SJSA1 (cell line): ENCODE data around the gene PPL. TPM values are rescaled to one million over a fixed set of nuclear protein-coding genes. Genes with fewer than 3 reads are reported as not detected.
"Not testable (repeated sequence)": the region's sequence is repeated elsewhere in the genome, so short reads cannot be mapped to it uniquely, and the experiment has no call there.

Source experiments
- DNase-seq, 2 experiments: peaks; one replicate each; pipeline ENCODE4 v3.0.0-alpha.2; 2015 to 2020; ENCODE audit warnings: low spot score in 2 of 2, low read depth in 1 of 2
- H3K27ac ChIP-seq: fragments of 250-450 bp; sonication (Bioruptor Pico); 2 replicates; pipeline ENCODE4 v1.5.1; 2020; ENCODE audit warnings: mild to moderate bottlenecking, moderate library complexity
- H3K27me3 ChIP-seq: fragments of 250-450 bp; sonication (Bioruptor Pico); replicated peaks from 2 replicates; pipeline ENCODE4 v1.5.1; 2020; ENCODE audit warnings: mild to moderate bottlenecking, moderate library complexity
- H3K36me3 ChIP-seq: fragments of 250-450 bp; sonication (Bioruptor Pico); 2 replicates; pipeline ENCODE4 v1.5.1; 2020; ENCODE audit warnings: mild to moderate bottlenecking
- H3K4me1 ChIP-seq: fragments of 250-450 bp; sonication (Bioruptor Pico); replicated peaks from 2 replicates; pipeline ENCODE4 v1.6.1; 2021; ENCODE audit warnings: mild to moderate bottlenecking
- H3K4me3 ChIP-seq: fragments of 250-450 bp; sonication (Bioruptor Pico); 2 replicates; pipeline ENCODE4 v1.5.1; 2020; ENCODE audit warnings: mild to moderate bottlenecking
- H3K9me3 ChIP-seq: fragments of 250-450 bp; sonication (Bioruptor Pico); replicated peaks from 2 replicates; pipeline ENCODE4 v1.5.1; 2020; ENCODE audit warnings: mild to moderate bottlenecking
- total RNA-seq: library from RNA; depleted of rRNA; stranded (reverse); fragments of >200 nt; shearing (Covaris generic); gene quantifications from 2 replicates; pipeline ENCODE4 v1.2.3, GENCODE V29; 2014

PPL gene
- total RNA-seq, 1 experiment from 2014 or later, result 0.11 TPM

DNA sequence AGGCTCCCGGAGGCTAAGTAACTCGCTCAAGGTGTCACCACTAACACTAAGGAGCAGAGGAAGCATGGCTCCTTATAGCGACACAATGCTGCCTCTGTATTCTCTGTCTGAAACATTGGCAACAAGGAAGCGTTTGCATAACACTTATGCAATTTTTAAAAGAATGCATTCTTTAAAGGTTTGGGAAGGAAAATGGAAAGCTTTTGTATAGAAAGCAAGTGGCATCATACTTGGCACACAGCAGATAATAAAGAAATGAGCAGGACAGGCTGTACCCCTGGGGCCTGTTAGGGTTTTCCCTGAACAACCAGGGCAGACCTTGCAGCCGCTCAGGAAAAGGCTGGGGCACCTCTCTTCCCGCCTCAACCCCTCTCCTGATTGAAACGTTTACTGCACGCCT, 36.9 kb downstream of the PPL start:
- Histone ChIP-seq H3K4me1 (no peaks in the 10 kb centered on the region), H3K27ac (no peak overlapping the region), H3K4me3 (no peak overlapping the region), H3K9me3 (no peaks in the 10 kb centered on the region; the same call in 1 of the 2 replicates), H3K36me3 (no peaks in the 10 kb centered on the region), H3K27me3 (no peaks in the 10 kb centered on the region)
- no peak for DNase-seq

DNA sequence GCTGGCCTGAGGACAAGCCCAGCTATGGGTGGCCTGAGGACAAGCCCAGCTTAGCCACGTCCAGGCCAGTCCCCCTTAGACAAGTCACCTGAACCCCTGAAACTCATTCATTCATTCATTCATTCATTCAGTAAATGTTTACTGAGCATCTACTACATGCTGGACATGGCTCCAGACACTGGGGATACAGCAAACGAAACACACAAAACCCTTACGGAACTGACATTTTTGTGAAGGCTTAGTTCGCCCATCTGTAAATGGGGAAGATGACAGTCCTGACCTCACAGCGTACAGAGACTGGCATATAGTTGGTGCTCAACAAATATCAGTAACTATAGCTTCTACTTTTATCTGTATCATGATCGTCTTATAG, 37.5 kb downstream of the PPL start:
- Histone ChIP-seq H3K4me3 (no peak overlapping the region), H3K36me3 (no peaks in the 10 kb centered on the region), H3K4me1 (no peaks in the 10 kb centered on the region), H3K27me3 (no peaks in the 10 kb centered on the region), H3K27ac (no peak overlapping the region), H3K9me3 (no peaks in the 10 kb centered on the region; the same call in 1 of the 2 replicates)
- no peak for DNase-seq

DNA sequence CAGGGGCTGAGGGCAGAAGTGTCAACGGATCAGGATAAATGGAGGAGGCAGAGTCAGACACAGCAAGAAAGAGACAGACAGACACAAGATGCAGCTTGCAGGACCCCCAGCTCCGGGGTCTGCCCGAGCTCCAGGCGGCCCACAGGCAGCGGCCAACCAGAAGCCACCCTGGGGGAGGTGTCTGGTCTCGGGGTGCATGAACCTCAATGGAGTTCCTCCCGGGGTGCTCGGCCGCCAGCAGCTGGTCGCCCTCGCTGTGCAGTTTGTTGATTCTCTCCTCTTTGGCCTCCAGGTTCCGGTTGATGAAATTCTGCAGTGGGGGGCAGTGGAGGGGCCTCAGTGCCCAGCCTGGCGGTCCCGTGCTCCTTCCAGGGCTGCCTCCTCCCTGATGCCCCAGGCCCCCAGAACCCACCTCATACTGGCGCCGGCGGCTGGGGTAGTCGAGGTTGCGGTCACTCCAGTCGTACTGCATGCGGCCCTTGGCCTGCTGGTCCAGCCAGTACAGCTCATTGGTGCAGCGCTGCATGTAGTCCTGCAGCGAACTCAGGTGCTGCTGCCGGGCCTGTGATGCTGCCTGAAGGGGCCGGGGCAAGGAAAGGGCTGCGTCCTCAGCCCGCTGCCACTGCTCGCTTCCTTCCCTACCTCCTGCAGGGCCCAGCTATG, 38.0 kb downstream of the PPL start:
- no peak overlapping the region for H3K27ac ChIP-seq
- no peaks in the 10 kb centered on the region for H3K27me3 ChIP-seq
- no peak overlapping the region for H3K4me3 ChIP-seq
- no peaks in the 10 kb centered on the region for H3K36me3 ChIP-seq
- H3K9me3 ChIP-seq, result no peaks in the 10 kb centered on the region; the same call in 1 of the 2 replicates
- DNase-seq, result no peak
- no peaks in the 10 kb centered on the region for H3K4me1 ChIP-seq

DNA sequence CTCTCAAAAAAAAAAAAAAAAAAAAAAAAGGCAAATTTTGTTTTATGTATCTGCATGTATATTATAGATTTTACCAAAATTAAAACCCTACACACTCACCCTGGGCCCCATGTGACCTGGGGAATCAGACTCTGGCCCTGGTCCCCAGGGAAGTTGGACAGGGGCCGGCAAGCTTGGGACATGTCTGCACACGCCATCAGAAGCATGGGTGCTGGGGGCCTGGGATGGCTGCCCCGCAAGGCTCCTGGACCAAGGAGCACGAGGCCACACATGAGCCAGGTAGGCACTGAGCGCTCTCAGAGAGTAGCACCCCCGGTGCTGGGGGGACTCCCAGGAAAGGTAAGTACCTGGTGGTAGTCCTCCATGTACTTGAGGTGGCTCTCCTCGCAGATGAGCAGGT, 39.6 kb downstream of the PPL start:
- H3K27ac ChIP-seq, result no peak overlapping the region
- no peak for DNase-seq
- H3K4me3 ChIP-seq, result no peak overlapping the region
- H3K9me3 ChIP-seq, result no peaks in the 10 kb centered on the region; the same call in 1 of the 2 replicates
- H3K36me3 ChIP-seq, result no peaks in the 10 kb centered on the region
- no peaks in the 10 kb centered on the region for H3K4me1 ChIP-seq
- no peaks in the 10 kb centered on the region for H3K27me3 ChIP-seq

DNA sequence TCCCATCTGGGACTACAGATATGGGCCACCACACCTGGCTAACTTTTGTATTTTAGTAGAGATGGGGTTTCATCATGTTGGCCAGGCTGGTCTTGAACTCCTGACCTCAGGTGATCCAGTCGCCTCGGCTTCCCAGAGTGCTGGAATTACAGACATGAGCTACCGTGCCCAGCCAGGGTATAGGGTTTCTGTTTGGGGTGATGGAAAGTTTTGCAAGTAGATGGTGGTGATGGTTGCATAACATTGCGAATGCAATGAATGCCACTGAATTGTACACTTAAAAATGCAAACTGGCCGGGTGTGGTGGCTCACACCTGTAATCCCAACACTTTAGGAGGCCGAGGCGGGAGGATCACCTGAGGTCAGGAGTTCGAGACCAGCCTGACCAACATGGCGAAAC, 40.2 kb downstream of the PPL start:
- H3K9me3 ChIP-seq, H3K4me1 ChIP-seq, H3K27ac ChIP-seq: not testable (repeated sequence)

DNA sequence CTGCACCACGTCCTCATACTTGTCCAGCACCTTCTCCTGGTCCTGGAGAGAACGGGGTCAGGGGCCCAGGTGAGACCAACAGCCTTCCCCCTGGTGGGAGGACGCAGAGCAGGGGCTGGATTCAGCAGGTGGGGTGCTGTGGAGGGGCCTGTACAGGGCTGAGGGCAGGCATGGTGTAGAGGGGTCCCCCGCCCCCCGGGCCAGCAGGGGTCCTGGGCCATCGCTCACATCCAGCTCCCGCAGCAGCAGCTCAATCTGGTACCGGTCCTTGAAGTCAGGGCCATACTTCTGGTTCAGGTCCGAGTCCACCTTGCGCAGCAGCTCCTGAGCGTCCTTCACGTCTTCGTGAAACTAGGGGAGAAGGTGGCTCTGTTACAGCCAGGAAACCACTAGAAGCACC, 41.6 kb downstream of the PPL start:
- DNase-seq, result no peak
- H3K36me3 ChIP-seq, result no peaks in the 10 kb centered on the region
- no peak overlapping the region for H3K27ac ChIP-seq
- no peaks in the 10 kb centered on the region; the same call in 1 of the 2 replicates for H3K4me1 ChIP-seq
- no peaks in the 10 kb centered on the region for H3K27me3 ChIP-seq
- no peaks in the 10 kb centered on the region; the same call in 1 of the 2 replicates for H3K9me3 ChIP-seq
- H3K4me3 ChIP-seq, result no peak overlapping the region

More for the DNA sequence above, 40.2 kb downstream of the PPL start:
- not testable (repeated sequence) for H3K36me3 ChIP-seq, H3K27me3 ChIP-seq, H3K4me3 ChIP-seq, DNase-seq

DNA sequence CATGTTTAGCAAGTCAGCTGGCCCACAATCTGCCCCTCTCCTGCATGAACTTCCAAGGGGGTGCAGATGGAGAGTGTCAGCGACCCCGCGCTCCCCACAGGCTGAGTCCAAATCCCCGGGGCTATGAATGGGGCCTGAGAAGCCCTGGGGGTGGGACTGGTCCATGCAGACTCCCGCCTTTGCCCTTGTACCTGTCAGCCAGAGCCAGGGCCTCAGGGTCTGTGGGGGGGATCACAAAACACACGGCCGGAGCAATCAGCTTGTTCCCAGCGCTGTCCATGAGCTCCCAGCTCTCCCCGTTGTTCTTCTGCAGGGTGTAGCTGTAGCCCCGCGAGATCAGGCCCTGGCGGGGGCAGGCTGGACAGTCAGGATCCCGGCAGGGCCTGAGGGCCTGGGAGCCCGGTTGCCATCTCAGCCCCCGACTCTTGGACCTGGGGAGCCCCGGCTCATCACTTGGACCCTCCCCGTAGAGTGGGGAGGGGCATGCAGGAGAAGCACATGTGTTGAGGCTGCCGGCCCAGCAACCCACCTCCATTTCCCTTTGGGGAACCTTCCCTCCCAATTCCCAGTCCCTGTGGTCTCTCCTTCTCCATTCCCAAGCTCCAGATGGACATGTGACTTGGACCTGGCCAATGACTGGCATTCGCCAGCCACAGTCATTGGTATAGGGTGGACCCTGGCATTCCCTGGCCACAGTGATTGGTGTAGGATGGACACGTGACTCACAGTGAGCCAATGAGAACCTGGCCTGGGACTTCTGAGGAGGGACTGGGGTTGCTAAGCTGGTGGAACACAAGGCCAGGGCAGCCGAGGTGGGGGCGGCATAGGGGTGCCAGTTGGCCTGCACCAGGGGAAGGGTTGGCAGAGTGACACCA, 42.4 kb downstream of the PPL start:
- no peaks in the 10 kb centered on the region; the same call in 1 of the 2 replicates for H3K4me1 ChIP-seq
- no peaks in the 10 kb centered on the region; the same call in 1 of the 2 replicates for H3K9me3 ChIP-seq
- no peak overlapping the region for H3K27ac ChIP-seq
- no peaks in the 10 kb centered on the region for H3K27me3 ChIP-seq
- DNase-seq, result no peak
- H3K36me3 ChIP-seq, result no peaks in the 10 kb centered on the region
- no peak overlapping the region for H3K4me3 ChIP-seq

DNA sequence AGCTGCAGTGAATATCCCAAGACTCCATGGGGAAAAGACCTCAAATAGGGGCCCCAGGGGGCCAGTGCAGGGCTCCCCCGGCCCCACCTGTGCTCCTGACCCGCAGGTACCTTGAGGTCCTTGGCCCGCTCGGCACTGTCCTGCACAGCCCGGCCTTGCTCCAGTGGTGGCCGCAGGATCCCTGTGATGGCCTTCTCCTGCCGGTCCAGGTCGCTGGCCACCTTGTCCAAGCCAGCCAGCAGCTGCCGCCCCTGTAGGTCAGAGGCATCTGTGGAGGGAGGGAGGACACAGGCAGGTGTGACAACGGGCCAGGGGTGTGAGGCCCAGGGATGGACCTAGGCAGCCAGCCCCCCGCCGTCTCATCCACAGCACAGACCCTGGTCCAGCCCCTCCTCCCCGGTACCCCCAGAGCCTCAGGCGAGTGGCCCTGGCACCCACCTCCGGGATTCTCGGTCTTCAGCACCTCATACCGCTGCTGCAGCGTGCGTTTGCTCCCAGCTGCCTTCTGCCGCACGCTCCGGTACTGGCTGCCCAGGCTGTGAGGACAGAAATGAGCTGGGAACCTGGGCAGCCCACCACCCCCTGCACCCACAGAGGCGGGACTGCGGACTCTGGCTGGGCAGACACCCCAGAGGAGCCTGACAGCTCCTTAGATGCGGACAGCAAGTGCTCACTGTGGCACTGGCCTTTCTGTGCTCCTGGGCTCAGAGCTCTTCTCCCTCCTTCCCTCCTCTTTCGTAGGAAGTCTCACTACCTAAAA, 43.7 kb downstream of the PPL start:
- H3K36me3 ChIP-seq, result no peaks in the 10 kb centered on the region
- no peaks in the 10 kb centered on the region for H3K27me3 ChIP-seq
- DNase-seq, result no peak
- no peak overlapping the region for H3K4me3 ChIP-seq
- H3K4me1 ChIP-seq, result no peaks in the 10 kb centered on the region; the same call in 1 of the 2 replicates
- H3K9me3 ChIP-seq, result no peaks in the 10 kb centered on the region
- no peak overlapping the region for H3K27ac ChIP-seq

DNA sequence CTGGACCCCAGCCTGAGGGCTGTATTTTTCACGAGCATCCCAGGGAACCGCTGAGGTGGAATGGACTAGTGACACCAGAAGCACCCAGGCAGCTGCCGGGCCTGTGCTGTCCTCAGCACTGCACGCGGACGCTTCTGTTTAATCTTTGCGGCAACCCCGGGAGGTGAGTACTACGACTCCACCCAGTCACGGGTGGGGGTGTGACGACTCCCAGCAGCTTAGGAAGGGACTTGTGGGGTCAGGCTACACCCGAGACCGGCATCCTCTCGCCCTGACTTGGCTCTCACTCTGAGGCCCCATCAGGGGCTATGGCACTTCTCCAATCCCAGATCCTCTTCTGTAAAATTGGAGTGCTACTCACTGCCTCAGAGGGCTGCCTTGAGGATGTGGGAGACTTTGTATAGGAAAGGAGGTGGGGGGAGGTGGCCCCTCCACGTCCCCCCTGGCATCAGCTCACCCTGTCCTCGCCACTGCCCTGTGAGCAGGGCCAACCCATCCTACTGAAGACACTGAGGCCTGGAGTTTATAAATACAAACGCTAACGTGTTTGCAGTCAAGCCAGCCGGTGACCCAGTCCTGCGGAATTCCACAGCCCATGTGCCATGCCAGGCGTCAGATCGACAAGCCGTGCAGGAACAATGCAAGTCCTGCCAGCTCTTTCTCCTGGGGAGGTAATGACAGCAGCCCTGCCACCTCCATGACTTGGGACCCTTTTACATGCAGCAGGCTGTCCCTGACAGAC, 44.4 kb downstream of the PPL start:
- H3K4me3 ChIP-seq, result no peak overlapping the region
- no peaks in the 10 kb centered on the region for H3K9me3 ChIP-seq
- no peaks in the 10 kb centered on the region; the same call in 1 of the 2 replicates for H3K4me1 ChIP-seq
- H3K36me3 ChIP-seq, result peaks cover 5% of the 10 kb centered on the region
- DNase-seq, result no peak
- no peaks in the 10 kb centered on the region for H3K27me3 ChIP-seq
- H3K27ac ChIP-seq, result no peak overlapping the region

DNA sequence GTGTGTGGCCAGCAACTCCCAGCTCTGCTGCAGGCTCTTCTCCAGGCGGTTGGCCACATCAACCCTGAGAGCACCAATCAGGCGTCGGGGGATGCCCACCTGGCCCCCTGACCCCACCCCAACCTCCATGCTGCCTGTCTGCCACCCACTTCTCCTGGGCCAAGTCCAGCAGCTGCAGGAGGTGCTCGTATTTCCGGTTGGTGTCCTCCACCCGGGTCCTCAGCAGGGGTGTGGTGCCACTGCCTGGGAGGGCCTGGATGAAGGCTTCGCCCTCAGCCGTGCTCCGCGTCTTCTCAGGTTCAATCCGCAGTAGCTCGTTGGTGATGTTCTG, 45.1 kb downstream of the PPL start:
- no peak overlapping the region for H3K4me3 ChIP-seq
- no peaks in the 10 kb centered on the region for H3K27me3 ChIP-seq
- no peak for DNase-seq
- no peak overlapping the region for H3K27ac ChIP-seq
- no peaks in the 10 kb centered on the region for H3K9me3 ChIP-seq
- H3K4me1 ChIP-seq, result no peaks in the 10 kb centered on the region; the same call in 1 of the 2 replicates
- peaks cover 12% of the 10 kb centered on the region for H3K36me3 ChIP-seq

DNA sequence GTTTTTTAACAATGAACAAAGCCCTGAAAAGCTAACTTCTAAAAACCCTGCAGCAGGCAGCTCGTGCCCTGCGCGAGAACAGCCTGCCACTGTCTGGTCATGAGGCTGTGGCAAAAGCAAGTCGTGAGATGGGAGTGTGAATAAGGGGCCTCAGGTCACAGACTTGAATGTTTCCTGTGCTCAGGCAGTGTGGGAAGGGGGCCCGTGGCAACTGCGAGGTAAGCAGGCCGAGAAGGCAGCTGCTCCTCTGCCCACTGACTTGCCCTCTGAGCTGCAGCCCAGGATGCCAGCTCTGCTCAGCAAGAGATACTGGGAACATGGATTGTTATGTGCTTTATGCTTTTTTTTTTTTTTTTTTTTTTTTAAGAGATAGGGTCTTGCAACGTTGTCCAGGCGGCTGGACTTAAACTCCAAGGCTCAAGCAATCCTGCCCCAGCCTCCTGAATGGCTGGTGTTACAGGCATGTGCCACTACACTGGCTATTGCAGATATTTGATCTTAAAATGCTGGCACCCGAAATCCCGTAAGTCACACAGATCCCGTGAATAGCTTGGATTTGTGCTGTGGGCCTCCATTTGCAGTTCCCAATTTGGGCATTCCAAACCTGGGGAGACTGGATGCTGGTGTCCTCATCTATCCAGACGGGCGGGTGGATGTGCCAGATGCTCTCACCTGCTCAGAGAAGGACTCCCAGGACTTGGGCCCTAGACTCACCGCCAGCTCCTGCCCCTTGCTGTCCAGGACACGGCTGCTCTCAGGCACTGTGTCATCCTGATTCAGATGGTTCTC, 45.7 kb downstream of the PPL start:
- Histone ChIP-seq H3K4me1 (no peaks in the 10 kb centered on the region; the same call in 1 of the 2 replicates), H3K9me3 (no peaks in the 10 kb centered on the region), H3K27me3 (no peaks in the 10 kb centered on the region), H3K36me3 (peaks cover 17% of the 10 kb centered on the region), H3K27ac (no peak overlapping the region), H3K4me3 (no peak overlapping the region)
- no peak for DNase-seq

DNA sequence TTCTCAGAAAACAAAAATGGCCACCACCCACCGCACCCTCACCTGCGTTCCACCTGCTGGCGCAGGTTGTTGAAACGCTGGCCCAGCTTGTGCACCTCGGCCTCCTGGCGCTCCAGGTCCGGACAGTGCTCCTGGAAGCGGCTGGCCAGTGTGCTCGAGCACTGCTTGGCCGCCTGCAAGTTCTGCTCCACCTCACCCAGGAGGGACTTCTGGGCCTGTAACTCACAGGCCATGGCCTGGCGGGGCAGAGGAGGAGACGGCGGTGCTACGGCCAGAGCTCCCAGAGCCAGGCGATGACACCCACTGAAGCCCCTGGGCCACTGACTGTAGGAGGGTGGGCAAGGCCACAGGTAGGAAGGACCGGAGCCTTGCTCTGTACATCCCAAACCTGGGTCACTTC, 46.3 kb downstream of the PPL start:
- H3K27me3 ChIP-seq, result no peaks in the 10 kb centered on the region

DNA sequence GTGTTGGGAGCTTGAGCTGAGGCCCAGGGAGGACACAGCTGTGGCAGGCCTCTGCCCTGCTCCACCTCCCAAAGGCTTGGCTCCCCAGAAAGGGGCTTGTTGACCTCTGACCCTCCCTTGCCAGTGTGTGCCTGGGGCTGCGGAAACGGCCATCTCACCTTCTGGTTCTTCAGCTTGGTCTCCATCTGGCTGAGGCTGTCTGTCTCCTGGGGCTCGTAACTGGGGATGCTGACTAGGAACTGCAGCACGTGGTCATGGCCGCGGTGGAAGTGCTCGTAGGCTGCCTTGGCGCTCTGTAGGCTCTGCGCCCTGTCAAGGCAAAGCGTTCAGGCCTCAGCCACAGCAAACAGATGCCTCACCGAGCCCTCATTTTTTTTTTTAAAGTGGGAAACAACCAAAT, 46.9 kb downstream of the PPL start:
- no peak overlapping the region for H3K4me3 ChIP-seq
- no peak for DNase-seq
- peaks cover 28% of the 10 kb centered on the region for H3K36me3 ChIP-seq
- H3K4me1 ChIP-seq, result no peaks in the 10 kb centered on the region; the same call in 1 of the 2 replicates
- no peak overlapping the region for H3K27ac ChIP-seq
- H3K9me3 ChIP-seq, result no peaks in the 10 kb centered on the region
- no peaks in the 10 kb centered on the region for H3K27me3 ChIP-seq

More for the DNA sequence above, 46.3 kb downstream of the PPL start:
- Histone ChIP-seq H3K27ac (no peak overlapping the region), H3K4me3 (no peak overlapping the region), H3K36me3 (peaks cover 22% of the 10 kb centered on the region), H3K9me3 (no peaks in the 10 kb centered on the region), H3K4me1 (no peaks in the 10 kb centered on the region; the same call in 1 of the 2 replicates)
- no peak for DNase-seq
